Mesothelial cell of epicardium (in vitro differentiated cells): ENCODE results near the gene KREMEN1. TPM values are rescaled to one million over a fixed set of nuclear protein-coding genes. Genes with fewer than 3 reads are reported as not detected.

Experiments
- DNase-seq, 2 experiments: peaks; one replicate each; pipeline ENCODE4 v3.0.0; 2021; ENCODE audit warnings: low spot score in 2 of 2; ENCODE audit not compliant: unreplicated experiment in 2 of 2
- H3K27ac Mint-ChIP-seq: 2 replicates; pipeline ENCODE4 v1.8.0; 2021; ENCODE audit warnings: mixed read lengths
- H3K27me3 Mint-ChIP-seq: 2 replicates; pipeline ENCODE4 v1.8.0; 2021; ENCODE audit warnings: low read depth, mixed read lengths
- H3K36me3 Mint-ChIP-seq: 2 replicates; pipeline ENCODE4 v1.8.0; 2021; ENCODE audit warnings: mixed read lengths
- H3K4me1 Mint-ChIP-seq: 2 replicates; pipeline ENCODE4 v1.8.0; 2021; ENCODE audit warnings: mixed read lengths
- H3K4me3 Mint-ChIP-seq: 2 replicates; pipeline ENCODE4 v1.8.0; 2021; ENCODE audit warnings: mild to moderate bottlenecking, moderate library complexity, mixed read lengths
- H3K9me3 Mint-ChIP-seq: 2 replicates; pipeline ENCODE4 v1.8.0; 2021; ENCODE audit warnings: mixed read lengths
- CTCF ChIP-seq: fragments of 200-600 bp; sonication (generic); IDR thresholded peaks from one replicate; pipeline ENCODE4 v1.5.0; 2021; ENCODE audit warnings: antibody characterized with exemption; ENCODE audit not compliant: unreplicated experiment
- total RNA-seq: library from RNA; stranded (reverse); gene quantifications from 3 replicates; pipeline ENCODE4 v1.2.1, GENCODE V29; 2021

Gene KREMEN1
- total RNA-seq, 1 donor from 2014 or later, result 24.4 TPM

- Mint-ChIP-seq H3K27ac (no peak overlapping the region), H3K4me1 (peaks cover 7% of the 10 kb centered on the region), H3K27me3 (no peaks in the 10 kb centered on the region), H3K4me3 (no peak overlapping the region), H3K9me3 (no peaks in the 10 kb centered on the region), H3K36me3 (peaks cover 27% of the 10 kb centered on the region)
- no peak for TF ChIP-seq CTCF
- no peak for DNase-seq
Observed at GRCh38 chr22:29143941-29144785, 71.3 kb downstream of the KREMEN1 start.

- Mint-ChIP-seq H3K27ac (no peak overlapping the region), H3K4me1 (peaks cover 7% of the 10 kb centered on the region), H3K4me3 (no peak overlapping the region), H3K9me3 (no peaks in the 10 kb centered on the region), H3K36me3 (peaks cover 27% of the 10 kb centered on the region), H3K27me3 (no peaks in the 10 kb centered on the region)
- DNase-seq, result no peak
- TF ChIP-seq CTCF, result no peak
Observed at GRCh38 chr22:29144786-29145160, 71.9 kb downstream of the KREMEN1 start.

GRCh38 chr22:29145321-29146072 lies 72.7 kb downstream of the KREMEN1 start:
- Mint-ChIP-seq H3K27me3 (no peaks in the 10 kb centered on the region), H3K36me3 (peaks cover 22% of the 10 kb centered on the region), H3K4me3 (no peak overlapping the region), H3K9me3 (no peaks in the 10 kb centered on the region), H3K27ac (no peak overlapping the region), H3K4me1 (peaks cover 5% of the 10 kb centered on the region)
- no peak for TF ChIP-seq CTCF
- DNase-seq, result no peak

GRCh38 chr22:29146091-29146560 lies 73.3 kb downstream of the KREMEN1 start:
- Mint-ChIP-seq H3K9me3 (no peaks in the 10 kb centered on the region), H3K27me3 (no peaks in the 10 kb centered on the region), H3K4me1 (peaks cover 5% of the 10 kb centered on the region), H3K27ac (no peak overlapping the region), H3K36me3 (peaks cover 19% of the 10 kb centered on the region), H3K4me3 (no peak overlapping the region)
- DNase-seq, result no peak
- no peak for TF ChIP-seq CTCF

- Mint-ChIP-seq H3K27ac (no peak overlapping the region), H3K9me3 (no peaks in the 10 kb centered on the region), H3K36me3 (peaks cover 16% of the 10 kb centered on the region), H3K27me3 (no peaks in the 10 kb centered on the region), H3K4me3 (no peak overlapping the region), H3K4me1 (peaks cover 5% of the 10 kb centered on the region)
- TF ChIP-seq CTCF, result no peak
- DNase-seq, result no peak
Observed at GRCh38 chr22:29146771-29147170, 73.9 kb downstream of the KREMEN1 start.
